Testis (tissue), 3 donors: ENCODE results near the gene ASB2. TPM values are rescaled to one million over a fixed set of nuclear protein-coding genes. Genes with fewer than 3 reads are reported as not detected.

Experiments used
- DNase-seq: peaks from one replicate; pipeline ENCODE4 v3.0.0-alpha.2; 2019
- H3K27ac ChIP-seq, 2 donors: fragments of 200-600 bp; sonication (generic); one replicate each; pipeline ENCODE4 v1.5.1; 2019
- H3K27me3 ChIP-seq: fragments of 200-600 bp; sonication (generic); one replicate; pipeline ENCODE4 v1.5.1; 2019
- H3K36me3 ChIP-seq: fragments of 200-600 bp; sonication (generic); one replicate; pipeline ENCODE4 v1.5.1; 2017; ENCODE audit warnings: low read depth; ENCODE audit errors: missing control alignments
- H3K4me1 ChIP-seq: fragments of 200-600 bp; sonication (generic); one replicate; pipeline ENCODE4 v1.5.1; 2019
- H3K4me3 ChIP-seq, 2 donors: fragments of 200-600 bp; sonication (generic); one replicate each; pipeline ENCODE4 v1.5.1; 2017 to 2019
- H3K9me3 ChIP-seq: fragments of 200-600 bp; sonication (generic); one replicate; pipeline ENCODE4 v1.5.1; 2017
- CTCF ChIP-seq, 3 experiments: fragments of 450-650 bp in 2 of 3; fragments of 200-600 bp in 1 of 3; sonication (generic) in 1 of 3; IDR thresholded peaks; one replicate each; pipeline ENCODE4 v1.5.1; 2016 to 2019; ENCODE audit warnings: antibody characterized with exemption in 3 of 3, mild to moderate bottlenecking in 2 of 3, moderate library complexity in 1 of 3
- POLR2A ChIP-seq: fragments of 450-650 bp; IDR thresholded peaks from one replicate; pipeline ENCODE4 v1.6.1; 2017; ENCODE audit warnings: antibody characterized with exemption, mild to moderate bottlenecking, moderate library complexity
- WGBS, 2 donors: methylation state at CpG; one replicate each; pipeline ENCODE4 v1.1.5; 2018; 5-methylcytosine and 5-hydroxymethylcytosine counted together
- intact Hi-C: fragments of 100-400 bp; cut with DNase I; formaldehyde crosslinking; loops from one replicate; pipeline ENCODE4 v1.15.1; 2023; ENCODE audit warnings: low total_unique reads
- polyA plus RNA-seq: library from polyadenylated mRNA; stranded (reverse); fragments of 350-450 nt; fragmentation: Illumina TruSeq; extraction: RNeasy Lipid Tissue Mini Kit (QIAGEN cat#74804); gene quantifications from one replicate; pipeline ENCODE4 v1.2.3, GENCODE V29; 2014; ENCODE audit warnings: low read depth, low replicate concordance; ENCODE audit not compliant: insufficient read depth
- total RNA-seq, 2 donors: library from RNA; depleted of rRNA; stranded (reverse); fragments of >200 nt; gene quantifications; one replicate each; pipeline ENCODE4 v1.2.3, GENCODE V29; 2016

Gene ASB2
- total and polyA plus RNA-seq, 3 donors from 2014 or later = 3.5 to 4.3 (median 3.7) TPM

- no peaks in the 10 kb centered on the region for H3K27me3 ChIP-seq
- intact Hi-C loops = no loop called here
These were observed 45.2 kb upstream of the ASB2 start for GRCh38 chr14:94021416-94022157.

GRCh38 chr14:94021001-94021400, 44.6 kb upstream of the ASB2 start:
- no peaks in the 10 kb centered on the region for H3K9me3 ChIP-seq
- intact Hi-C loops = no loop called here
- TF ChIP-seq POLR2A = no peak
- no peak for TF ChIP-seq CTCF (IDR thresholded peaks at IDR 0.05)
- H3K4me1 ChIP-seq = no peaks in the 10 kb centered on the region
- no peak overlapping the region for H3K27ac ChIP-seq
- H3K36me3 ChIP-seq = no peaks in the 10 kb centered on the region
- WGBS, 2 donors = 83 to 84% methylated on average over 1 to 2 of the region's 2 CpGs
- no peak overlapping the region for H3K4me3 ChIP-seq
- no peak for DNase-seq
- no peaks in the 10 kb centered on the region for H3K27me3 ChIP-seq

More at GRCh38 chr14:94021416-94022157, 45.2 kb upstream of the ASB2 start:
- 74 to 77% methylated on average over 10 of the region's 10 CpGs for WGBS, 2 donors
- Histone ChIP-seq H3K4me1 (no peaks in the 10 kb centered on the region), H3K36me3 (no peaks in the 10 kb centered on the region), H3K9me3 (no peaks in the 10 kb centered on the region), H3K27ac (no peak overlapping the region), H3K4me3 (no peak overlapping the region)
- DNase-seq = no peak
- TF ChIP-seq CTCF (IDR thresholded peaks at IDR 0.05) (no peak), POLR2A (no peak)

- no peak for TF ChIP-seq POLR2A
- TF ChIP-seq CTCF (IDR thresholded peaks at IDR 0.05) = no peak
- intact Hi-C loops = no loop called here
- DNase-seq = no peak
- 72 to 82% methylated on average over 4 of the region's 4 CpGs for WGBS, 2 donors
- Histone ChIP-seq H3K4me1 (no peaks in the 10 kb centered on the region), H3K36me3 (no peaks in the 10 kb centered on the region), H3K27ac (no peak overlapping the region), H3K9me3 (no peaks in the 10 kb centered on the region), H3K27me3 (no peaks in the 10 kb centered on the region), H3K4me3 (no peak overlapping the region)
These were observed 43.9 kb upstream of the ASB2 start for GRCh38 chr14:94020267-94020666.

GRCh38 chr14:94019329-94019728, 43.0 kb upstream of the ASB2 start:
- Histone ChIP-seq H3K9me3 (no peaks in the 10 kb centered on the region), H3K27ac (no peak overlapping the region), H3K27me3 (no peaks in the 10 kb centered on the region), H3K36me3 (no peaks in the 10 kb centered on the region), H3K4me3 (no peak overlapping the region), H3K4me1 (no peaks in the 10 kb centered on the region)
- no peak for DNase-seq
- no peak for TF ChIP-seq POLR2A
- TF ChIP-seq CTCF (IDR thresholded peaks at IDR 0.05) = no peak
- WGBS, 2 donors = 71 to 72% methylated on average over 6 of the region's 6 CpGs
- intact Hi-C loops = no loop called here

- Histone ChIP-seq H3K4me3 (no peak overlapping the region), H3K27me3 (no peaks in the 10 kb centered on the region), H3K4me1 (no peaks in the 10 kb centered on the region), H3K27ac (no peak overlapping the region), H3K36me3 (no peaks in the 10 kb centered on the region), H3K9me3 (no peaks in the 10 kb centered on the region)
- TF ChIP-seq POLR2A = no peak
- no peak for TF ChIP-seq CTCF (IDR thresholded peaks at IDR 0.05)
- DNase-seq = no peak
- intact Hi-C loops = no loop called here
- 89% methylated on average over 8 of the region's 8 CpGs for WGBS, 2 donors
These were observed 41.9 kb upstream of the ASB2 start for GRCh38 chr14:94018308-94018707.
